ENCODE results near the gene MAGEA10. TPM values are rescaled to one million over a fixed set of nuclear protein-coding genes. Genes with fewer than 3 reads are reported as not detected.

MAGEA10 gene
- polyA plus RNA-seq, 1 donor from 2014 or later, result not detected

- no peak overlapping the region for H3K4me3 ChIP-seq (ENCODE audit: low read length)
- H2AFZ ChIP-seq (ENCODE audit: low read depth, low read length), result no peak overlapping the region
- H3K79me2 ChIP-seq (replicated peaks; ENCODE audit: insufficient read depth, low read length), result no peaks in the 10 kb centered on the region
- TF ChIP-seq, protein P1, sequence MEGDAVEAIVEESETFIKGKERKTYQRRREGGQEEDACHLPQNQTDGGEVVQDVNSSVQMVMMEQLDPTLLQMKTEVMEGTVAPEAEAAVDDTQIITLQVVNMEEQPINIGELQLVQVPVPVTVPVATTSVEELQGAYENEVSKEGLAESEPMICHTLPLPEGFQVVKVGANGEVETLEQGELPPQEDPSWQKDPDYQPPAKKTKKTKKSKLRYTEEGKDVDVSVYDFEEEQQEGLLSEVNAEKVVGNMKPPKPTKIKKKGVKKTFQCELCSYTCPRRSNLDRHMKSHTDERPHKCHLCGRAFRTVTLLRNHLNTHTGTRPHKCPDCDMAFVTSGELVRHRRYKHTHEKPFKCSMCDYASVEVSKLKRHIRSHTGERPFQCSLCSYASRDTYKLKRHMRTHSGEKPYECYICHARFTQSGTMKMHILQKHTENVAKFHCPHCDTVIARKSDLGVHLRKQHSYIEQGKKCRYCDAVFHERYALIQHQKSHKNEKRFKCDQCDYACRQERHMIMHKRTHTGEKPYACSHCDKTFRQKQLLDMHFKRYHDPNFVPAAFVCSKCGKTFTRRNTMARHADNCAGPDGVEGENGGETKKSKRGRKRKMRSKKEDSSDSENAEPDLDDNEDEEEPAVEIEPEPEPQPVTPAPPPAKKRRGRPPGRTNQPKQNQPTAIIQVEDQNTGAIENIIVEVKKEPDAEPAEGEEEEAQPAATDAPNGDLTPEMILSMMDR (IDR thresholded peaks at IDR 0.05; ENCODE audit: poor library complexity, severe bottlenecking), result no peak
- TF ChIP-seq POLR2AphosphoS5 (IDR thresholded peaks at IDR 0.05) (no peak), SMC3 (conservative IDR thresholded peaks at IDR 0.05; ENCODE audit: poor library complexity) (no peak), TAF1 (IDR thresholded peaks at IDR 0.05; ENCODE audit: low read depth) (no peak)
- no peaks in the 10 kb centered on the region for H3F3A ChIP-seq (ENCODE audit: insufficient read depth, low read length, poor library complexity, severe bottlenecking)
- H3K27ac ChIP-seq (ENCODE audit: low read length), result no peak overlapping the region
- no peaks in the 10 kb centered on the region for H3K9me3 ChIP-seq (ENCODE audit: low read length)
- H3K27me3 ChIP-seq (ENCODE audit: insufficient read depth, low read depth, low read length), result no peaks in the 10 kb centered on the region
- H3K4me2 ChIP-seq (ENCODE audit: low read length), result no peak overlapping the region
- no peaks in the 10 kb centered on the region for H3K36me3 ChIP-seq (ENCODE audit: insufficient read depth, low read length)
- no peaks in the 10 kb centered on the region for H3K9me2 ChIP-seq (ENCODE audit: insufficient read depth, low read length)
- no peaks in the 10 kb centered on the region for H4K20me1 ChIP-seq (ENCODE audit: insufficient read depth)
- H3K9ac ChIP-seq (ENCODE audit: low read length), result no peak overlapping the region
Observed at GRCh38 chrX:152139589-152139988, 1.2 kb upstream of the MAGEA10 start.

DNA sequence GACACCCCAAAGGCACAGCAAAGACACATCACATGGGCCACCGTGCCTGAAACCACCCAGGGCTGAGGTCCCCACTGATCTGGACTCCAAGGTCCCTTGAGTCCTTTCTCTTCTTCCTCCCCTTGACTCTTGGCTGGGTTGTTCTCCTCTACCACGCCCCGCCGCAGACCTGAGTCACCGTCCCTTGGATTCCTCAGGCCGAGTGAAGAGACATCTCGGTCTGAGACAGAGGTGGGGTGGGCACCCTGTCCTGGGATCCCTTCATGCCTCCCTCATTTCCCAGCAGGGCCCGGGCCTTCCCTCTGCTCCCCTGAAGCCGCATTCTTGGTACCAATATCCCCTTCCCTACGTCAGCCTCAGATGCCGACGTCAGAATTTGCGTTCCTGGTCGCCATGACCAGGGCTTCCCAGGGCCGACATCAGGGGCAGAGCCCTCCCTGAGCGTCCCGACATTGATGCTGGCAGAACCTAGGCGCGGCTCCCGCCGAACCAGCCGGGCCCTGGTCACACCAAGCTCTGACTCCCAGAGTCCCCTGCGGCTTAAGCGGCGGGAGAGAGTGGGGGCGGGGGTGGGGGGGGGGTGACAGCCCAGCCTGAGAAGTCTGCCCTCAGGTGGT, 498 bp downstream of the MAGEA10 start:
- Histone ChIP-seq H3K9me3 (ENCODE audit: low read length) (no peaks in the 10 kb centered on the region), H3K9ac (ENCODE audit: low read length) (no peak overlapping the region), H3K9me2 (ENCODE audit: insufficient read depth, low read length) (no peaks in the 10 kb centered on the region), H4K20me1 (ENCODE audit: insufficient read depth) (no peaks in the 10 kb centered on the region), H3K36me3 (ENCODE audit: insufficient read depth, low read length) (no peaks in the 10 kb centered on the region), H3K27me3 (ENCODE audit: insufficient read depth, low read depth, low read length) (no peaks in the 10 kb centered on the region), H3K27ac (ENCODE audit: low read length) (no peak overlapping the region), H3F3A (ENCODE audit: insufficient read depth, low read length, poor library complexity, severe bottlenecking) (no peaks in the 10 kb centered on the region), H2AFZ (ENCODE audit: low read depth, low read length) (no peak overlapping the region), H3K4me2 (ENCODE audit: low read length) (no peak overlapping the region), H3K4me3 (ENCODE audit: low read length) (no peak overlapping the region), H3K79me2 (replicated peaks; ENCODE audit: insufficient read depth, low read length) (no peaks in the 10 kb centered on the region)
- TF ChIP-seq MXI1 (conservative IDR thresholded peaks at IDR 0.05; ENCODE audit: poor library complexity, severe bottlenecking) (no peak), EP300 (conservative IDR thresholded peaks at IDR 0.05; ENCODE audit: poor library complexity, severe bottlenecking) (no peak), RAD21 (conservative IDR thresholded peaks at IDR 0.05) (no peak), EZH2 (IDR thresholded peaks at IDR 0.05; ENCODE audit: borderline replicate concordance, insufficient read depth, low read length, poor library complexity, severe bottlenecking) (no peak), TAF1 (IDR thresholded peaks at IDR 0.05; ENCODE audit: low read depth) (no peak), POLR2AphosphoS5 (IDR thresholded peaks at IDR 0.05) (no peak), SMC3 (conservative IDR thresholded peaks at IDR 0.05; ENCODE audit: poor library complexity) (no peak)
- TF ChIP-seq, protein P1 (IDR thresholded peaks at IDR 0.05; ENCODE audit: poor library complexity, severe bottlenecking), result no peak
- TF ChIP-seq, protein P2, sequence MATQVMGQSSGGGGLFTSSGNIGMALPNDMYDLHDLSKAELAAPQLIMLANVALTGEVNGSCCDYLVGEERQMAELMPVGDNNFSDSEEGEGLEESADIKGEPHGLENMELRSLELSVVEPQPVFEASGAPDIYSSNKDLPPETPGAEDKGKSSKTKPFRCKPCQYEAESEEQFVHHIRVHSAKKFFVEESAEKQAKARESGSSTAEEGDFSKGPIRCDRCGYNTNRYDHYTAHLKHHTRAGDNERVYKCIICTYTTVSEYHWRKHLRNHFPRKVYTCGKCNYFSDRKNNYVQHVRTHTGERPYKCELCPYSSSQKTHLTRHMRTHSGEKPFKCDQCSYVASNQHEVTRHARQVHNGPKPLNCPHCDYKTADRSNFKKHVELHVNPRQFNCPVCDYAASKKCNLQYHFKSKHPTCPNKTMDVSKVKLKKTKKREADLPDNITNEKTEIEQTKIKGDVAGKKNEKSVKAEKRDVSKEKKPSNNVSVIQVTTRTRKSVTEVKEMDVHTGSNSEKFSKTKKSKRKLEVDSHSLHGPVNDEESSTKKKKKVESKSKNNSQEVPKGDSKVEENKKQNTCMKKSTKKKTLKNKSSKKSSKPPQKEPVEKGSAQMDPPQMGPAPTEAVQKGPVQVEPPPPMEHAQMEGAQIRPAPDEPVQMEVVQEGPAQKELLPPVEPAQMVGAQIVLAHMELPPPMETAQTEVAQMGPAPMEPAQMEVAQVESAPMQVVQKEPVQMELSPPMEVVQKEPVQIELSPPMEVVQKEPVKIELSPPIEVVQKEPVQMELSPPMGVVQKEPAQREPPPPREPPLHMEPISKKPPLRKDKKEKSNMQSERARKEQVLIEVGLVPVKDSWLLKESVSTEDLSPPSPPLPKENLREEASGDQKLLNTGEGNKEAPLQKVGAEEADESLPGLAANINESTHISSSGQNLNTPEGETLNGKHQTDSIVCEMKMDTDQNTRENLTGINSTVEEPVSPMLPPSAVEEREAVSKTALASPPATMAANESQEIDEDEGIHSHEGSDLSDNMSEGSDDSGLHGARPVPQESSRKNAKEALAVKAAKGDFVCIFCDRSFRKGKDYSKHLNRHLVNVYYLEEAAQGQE (IDR thresholded peaks at IDR 0.05; ENCODE audit: borderline replicate concordance), result no peak
